GM12873 (cell line): ENCODE measurements around the gene XPNPEP2.

Source experiments
- CTCF ChIP-seq: IDR thresholded peaks from 2 replicates; pipeline ENCODE4 v1.5.1; 2012; ENCODE audit warnings: low read depth, mild to moderate bottlenecking, moderate library complexity, low read length, control low read depth; ENCODE audit not compliant: insufficient read depth; ENCODE audit errors: missing control alignments

Gene XPNPEP2

GRCh38 chrX:129741880-129742758, 3.3 kb downstream of the XPNPEP2 start:
- no peak for TF ChIP-seq CTCF

- TF ChIP-seq CTCF: no peak
Observed at GRCh38 chrX:129743821-129744220, 5.0 kb downstream of the XPNPEP2 start.

- TF ChIP-seq CTCF: no peak
Observed at GRCh38 chrX:129744861-129745321, 6.1 kb downstream of the XPNPEP2 start.

- TF ChIP-seq CTCF: no peak
Observed at GRCh38 chrX:129746557-129747470, 8.0 kb downstream of the XPNPEP2 start.

- no peak for TF ChIP-seq CTCF
Observed at GRCh38 chrX:129747533-129747932, 8.8 kb downstream of the XPNPEP2 start.

- no peak for TF ChIP-seq CTCF
Observed at GRCh38 chrX:129748305-129748704, 9.5 kb downstream of the XPNPEP2 start.

GRCh38 chrX:129749069-129749468, 10.3 kb downstream of the XPNPEP2 start:
- no peak for TF ChIP-seq CTCF
